Heart right ventricle (tissue), 16 donors: ENCODE data around the gene NECAB3. TPM values are rescaled to one million over a fixed set of nuclear protein-coding genes. Genes with fewer than 3 reads are reported as not detected.
A peak's percentile ranks its signal among the peaks of the same experiment; 100 is the strongest.

Source experiments
- ATAC-seq, 8 donors: fragments of 200-7000 bp; cut with Tn5 transposase; one replicate each; pipeline ENCODE4 v1.9.1; 2020; ENCODE audit warnings: mild to moderate bottlenecking in 8 of 8, moderate library complexity in 8 of 8, moderate number of reproducible peaks in 1 of 8
- DNase-seq, 2 donors: peaks; one replicate each; pipeline ENCODE4 v3.0.0-alpha.2; 2020
- H3K27ac ChIP-seq, 10 donors: fragments of 200-600 bp; sonication (generic) in 2 of 10; one replicate each; pipeline versions ENCODE4 v1.5.0 to v1.8.0; 2020 to 2022; ENCODE audit warnings: mild to moderate bottlenecking in 3 of 10
- H3K27me3 ChIP-seq, 7 donors: fragments of 200-600 bp; one replicate each; pipeline ENCODE4 v1.8.0; 2021 to 2022; ENCODE audit warnings: mild to moderate bottlenecking in 2 of 7
- H3K36me3 ChIP-seq, 9 donors: fragments of 200-600 bp; sonication (generic) in 1 of 9; one replicate each; pipeline versions ENCODE4 v1.5.0 to v1.8.0; 2020 to 2022; ENCODE audit warnings: mild to moderate bottlenecking in 2 of 9
- H3K4me1 ChIP-seq, 9 donors: fragments of 200-600 bp; sonication (generic) in 1 of 9; one replicate each; pipeline versions ENCODE4 v1.5.0 to v1.8.0; 2020 to 2022; ENCODE audit warnings: mild to moderate bottlenecking in 4 of 9
- H3K4me3 ChIP-seq, 10 donors: fragments of 200-600 bp; sonication (generic) in 2 of 10; one replicate each; pipeline versions ENCODE4 v1.5.0 to v1.8.0; 2020 to 2022; ENCODE audit warnings: mild to moderate bottlenecking in 7 of 10, moderate library complexity in 2 of 10
- H3K9me3 ChIP-seq, 11 donors: fragments of 200-600 bp in 10 of 11; sonication (generic) in 2 of 11; one replicate each; pipeline versions ENCODE4 v1.5.0 to v1.8.0; 2013 to 2022; ENCODE audit warnings: mild to moderate bottlenecking in 2 of 11, control low read depth in 1 of 11, moderate library complexity in 1 of 11
- WGBS, 2 donors: extraction: QIAGEN DNeasy Blood & Tissue Kit; methylation state at CpG; one replicate each; pipeline ENCODE4 v1.1.7; 2013; ENCODE audit warnings: inconsistent platforms in 1 of 2; 5-methylcytosine and 5-hydroxymethylcytosine counted together
- intact Hi-C, 10 donors: fragments of 100-400 bp; cut with DNase I; formaldehyde crosslinking; loops; one replicate each; pipeline versions ENCODE4 v1.11.1 to v1.14.2; 2022
- polyA plus RNA-seq, 2 donors: library from polyadenylated mRNA; stranded (reverse); fragments of 200-250 nt; gene quantifications; one replicate each; pipeline ENCODE4 v1.2.3, GENCODE V29; 2013
- total RNA-seq, 10 donors: library from RNA; stranded (reverse); fragmentation: NEBNext Ultra II Directional in 3 of 10; extraction: Animal tissue kit (Norgen Biotek cat#: 25700) in 3 of 10; gene quantifications; one replicate each; pipeline versions ENCODE4 v1.2.1 to v1.2.4, GENCODE V29; 2021 to 2023
- TF ChIP-seq, protein P1 (sequence below), 9 donors: fragments of 200-600 bp; sonication (generic) in 2 of 9; IDR thresholded peaks; one replicate each; pipeline versions ENCODE4 v1.5.0 to v1.8.0; 2021 to 2022; ENCODE audit warnings: antibody characterized with exemption in 9 of 9, mild to moderate bottlenecking in 5 of 9, moderate library complexity in 1 of 9
- donor health status: Arrhythmogenic right ventricular cardiomyopathy.
- donor health status: ischemic (EF 13 %, LVEDD 7.1; RV severe dilation, severe dysfunction).
- donor health status: healthy with polysubstance abuse.
- donor health status: DM: no; HTN: yes; CAD: no.
- donor health status: DM: no; HTN: no; CAD: no.
- donor health status: ischemic (EF 25% LVEDD 6.9; RV normal size, moderate dysfunction).
- donor health status: ischemic (EF 25% LVEDD 5.7; RV mildly dilated, moderate dysfunction).
- donor health status: healthy.
- donor health status: DM: yes; HTN: yes; CAD: no.
- donor health status: Ischemic cardiomyopathy.
- donor health status: ischemic (EF 35%, LVEDD 5.7; RV mildly dilated, moderate dysfunction).
- donor health status: nonischemic (EF 11% LVEDD 7.7; RV severe dilation, severe dysfunction).
- donor health status: DM: yes; HTN: yes; CAD: no.
- donor health status: PGD.
- donor health status: ischemic (EF 29% LVEDD 5.4; RV normal size, mild dysfunction).
- donor health status: nonischemic (EF 23%, LVEDD 6.1; RV moderate dilation, normal function).

The NECAB3 gene
- total and polyA plus RNA-seq, 12 donors: 36.6 to 92.8 (median 77.2) TPM

DNA sequence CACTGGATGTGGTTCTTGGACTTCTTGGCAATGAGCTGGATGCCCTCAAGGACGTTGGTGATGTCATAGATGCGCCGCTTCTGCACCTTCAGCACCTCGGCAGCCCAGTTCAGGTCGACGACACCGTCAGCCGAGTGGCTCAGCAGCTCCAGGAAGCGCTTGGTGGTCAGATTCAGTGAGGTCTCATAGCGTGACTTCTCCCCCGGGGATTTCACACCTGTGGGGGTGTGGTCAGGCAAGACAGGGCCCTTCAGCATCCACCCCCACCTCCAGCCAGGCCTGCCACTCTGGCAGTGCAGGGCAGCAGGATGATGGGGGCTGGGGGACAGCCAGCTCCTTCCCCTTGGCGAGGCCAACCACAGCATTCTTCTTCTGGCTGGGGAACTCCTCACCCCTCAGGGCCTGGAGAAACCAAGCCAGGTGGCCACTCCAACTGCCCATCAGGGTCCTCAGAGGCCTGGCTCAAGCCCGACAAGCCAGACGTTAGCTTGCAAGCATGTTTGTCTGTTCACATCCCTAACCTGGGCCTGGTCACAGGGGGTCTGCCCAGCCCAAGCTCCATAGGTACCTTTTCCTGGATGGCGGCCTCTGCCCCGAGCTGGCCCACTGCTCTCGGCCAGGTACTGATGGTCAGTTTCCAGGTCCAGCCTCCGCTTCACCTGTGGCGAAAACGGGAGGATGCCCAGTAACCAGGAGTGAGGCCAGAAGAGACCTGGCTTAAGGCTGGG is 5.7 kb upstream of the NECAB3 start:
- no peak for DNase-seq
- WGBS, 2 donors: 87 to 90% methylated on average over 20 of the region's 20 CpGs
- Histone ChIP-seq H3K4me3 (no peak overlapping the region), H3K27ac (no peak overlapping the region), H3K4me1 (peaks cover 0 to 24% (median 14%) of the 10 kb centered on the region in 9 donors), H3K27me3 (no peaks in the 10 kb centered on the region), H3K36me3 (peaks cover 0 to 5% (median 0%) of the 10 kb centered on the region in 9 donors), H3K9me3 (no peaks in the 10 kb centered on the region)
- intact Hi-C loops: loop anchor here in 1 of 10 donors (5.0 kb wide), 1 partner anchor 52 kb away; the partner anchor contains the start of gene ZNF341
- ATAC-seq: no peak
- TF ChIP-seq, protein P1, sequence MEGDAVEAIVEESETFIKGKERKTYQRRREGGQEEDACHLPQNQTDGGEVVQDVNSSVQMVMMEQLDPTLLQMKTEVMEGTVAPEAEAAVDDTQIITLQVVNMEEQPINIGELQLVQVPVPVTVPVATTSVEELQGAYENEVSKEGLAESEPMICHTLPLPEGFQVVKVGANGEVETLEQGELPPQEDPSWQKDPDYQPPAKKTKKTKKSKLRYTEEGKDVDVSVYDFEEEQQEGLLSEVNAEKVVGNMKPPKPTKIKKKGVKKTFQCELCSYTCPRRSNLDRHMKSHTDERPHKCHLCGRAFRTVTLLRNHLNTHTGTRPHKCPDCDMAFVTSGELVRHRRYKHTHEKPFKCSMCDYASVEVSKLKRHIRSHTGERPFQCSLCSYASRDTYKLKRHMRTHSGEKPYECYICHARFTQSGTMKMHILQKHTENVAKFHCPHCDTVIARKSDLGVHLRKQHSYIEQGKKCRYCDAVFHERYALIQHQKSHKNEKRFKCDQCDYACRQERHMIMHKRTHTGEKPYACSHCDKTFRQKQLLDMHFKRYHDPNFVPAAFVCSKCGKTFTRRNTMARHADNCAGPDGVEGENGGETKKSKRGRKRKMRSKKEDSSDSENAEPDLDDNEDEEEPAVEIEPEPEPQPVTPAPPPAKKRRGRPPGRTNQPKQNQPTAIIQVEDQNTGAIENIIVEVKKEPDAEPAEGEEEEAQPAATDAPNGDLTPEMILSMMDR (IDR thresholded peaks at IDR 0.05): no peak

DNA sequence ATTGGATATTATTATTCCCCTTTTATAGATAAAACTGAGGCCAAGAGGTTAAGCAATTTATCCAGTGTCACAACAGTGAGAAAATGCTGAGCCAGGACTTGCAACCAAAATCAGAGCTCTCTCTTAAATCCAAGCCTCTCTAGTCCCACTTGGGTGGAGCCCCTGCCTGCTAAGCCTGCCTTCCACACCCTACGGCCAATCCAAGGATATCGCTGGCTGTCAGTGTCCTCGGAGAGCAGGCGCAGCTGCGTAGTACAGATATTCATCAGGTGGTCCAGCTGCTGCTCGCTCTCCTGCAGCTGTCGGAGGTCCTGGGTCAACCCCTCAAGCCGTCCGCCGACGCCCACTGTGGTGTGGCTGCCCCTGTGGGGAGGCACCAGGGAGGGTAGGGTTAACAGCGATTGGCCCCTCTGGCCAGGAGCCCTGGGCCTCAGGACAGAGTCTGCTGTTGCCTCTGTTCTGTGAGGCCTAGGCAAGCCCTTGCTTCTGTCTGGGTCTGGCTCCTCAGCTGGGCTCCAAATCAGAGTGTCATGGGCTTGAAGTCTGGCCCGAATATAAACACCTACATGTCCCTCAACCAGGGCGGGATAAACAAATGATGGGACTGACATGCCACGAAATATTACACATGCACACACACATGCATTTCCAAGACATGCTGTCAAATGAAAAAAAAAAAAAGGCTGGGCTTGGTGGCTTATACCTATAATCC is 3.9 kb upstream of the NECAB3 start:
- H3K4me3 ChIP-seq: no peak overlapping the region

DNA sequence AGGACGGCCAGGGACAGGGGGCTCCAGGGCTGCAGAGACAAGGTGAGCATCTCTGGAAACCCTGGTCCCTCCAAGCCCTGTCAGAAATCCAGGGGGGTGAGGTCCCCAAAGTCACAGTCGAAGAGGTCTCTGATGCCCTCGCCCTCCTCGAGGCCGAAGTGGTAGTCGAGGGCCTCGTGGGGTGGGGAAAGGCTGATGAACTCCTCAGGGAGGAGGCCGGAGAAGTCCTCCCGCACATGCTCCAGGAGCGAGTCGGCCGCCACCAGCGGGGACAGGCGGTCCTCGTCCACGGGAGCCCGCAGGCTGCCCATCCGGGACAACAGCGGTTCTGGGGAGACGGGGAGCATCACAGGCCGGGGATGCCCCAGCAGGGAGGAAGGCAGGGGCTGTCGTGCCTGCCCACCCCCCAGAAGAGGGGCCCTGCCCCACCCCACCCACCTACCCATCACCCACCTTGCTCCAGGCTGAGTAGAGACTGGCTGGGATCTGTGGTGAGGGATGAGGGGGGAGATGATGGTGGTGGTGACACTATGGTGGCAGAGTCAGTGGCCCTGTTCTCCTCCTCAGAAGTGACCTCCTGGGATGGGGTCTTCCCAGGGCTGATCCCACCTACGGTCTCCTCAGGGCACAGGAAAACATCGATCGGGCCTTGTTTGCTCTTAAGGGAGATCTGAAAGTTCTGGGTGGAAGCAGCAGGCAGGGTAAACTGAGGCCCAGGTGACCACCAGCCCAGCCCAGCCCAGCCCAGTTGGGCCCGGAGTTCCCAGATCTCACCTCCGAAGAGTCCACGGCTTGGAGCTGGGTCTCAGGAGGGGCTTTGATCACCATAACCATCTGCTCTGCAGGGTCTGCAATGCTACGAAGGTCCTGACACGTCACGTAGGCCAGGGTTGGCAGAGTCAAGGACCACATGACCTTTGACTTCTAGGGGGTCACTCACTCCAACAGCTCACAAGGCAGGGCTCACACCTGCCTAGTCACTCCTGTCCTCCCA is 2.7 kb upstream of the NECAB3 start:
- Histone ChIP-seq H3K27ac (no peak overlapping the region), H3K27me3 (no peaks in the 10 kb centered on the region), H3K4me3 (no peak overlapping the region), H3K9me3 (no peaks in the 10 kb centered on the region), H3K36me3 (peaks cover 0 to 5% (median 0%) of the 10 kb centered on the region in 9 donors), H3K4me1 (peaks cover 9 to 41% (median 27%) of the 10 kb centered on the region in 9 donors)
- no peak for DNase-seq
- no peak for ATAC-seq
- 96% methylated on average over 31 of the region's 31 CpGs for WGBS, 2 donors
- TF ChIP-seq, protein P1 (IDR thresholded peaks at IDR 0.05): no peak
- intact Hi-C loops: loop anchor here in 1 of 10 donors (5.0 kb wide), 1 partner anchor 55 kb away; the partner anchor contains the start of gene ZNF341

More for the DNA sequence above, 3.9 kb upstream of the NECAB3 start:
- Histone ChIP-seq H3K4me1 (peaks cover 4 to 29% (median 17%) of the 10 kb centered on the region in 9 donors), H3K36me3 (peaks cover 0 to 5% (median 0%) of the 10 kb centered on the region in 9 donors), H3K27me3 (no peaks in the 10 kb centered on the region), H3K27ac (peak overlapping the region in 2 of 10 donors; percentile 28 to 45), H3K9me3 (no peaks in the 10 kb centered on the region)
- WGBS, 2 donors: 77 to 78% methylated on average over 15 of the region's 15 CpGs
- DNase-seq (peak in 1 of 2 donors; percentile 64), ATAC-seq (peak in 6 of 8 donors; percentile 15 to 39 (median 34))
- intact Hi-C loops: loop anchor here in 1 of 10 donors (5.0 kb wide), 1 partner anchor 54 kb away; the partner anchor contains the start of gene ZNF341
- TF ChIP-seq, protein P1 (IDR thresholded peaks at IDR 0.05): no peak
